Liver (tissue), 9 donors: ENCODE results near the gene CACNA1C. TPM values are rescaled to one million over a fixed set of nuclear protein-coding genes. Genes with fewer than 3 reads are reported as not detected.

ENCODE experiments used
- DNase-seq: peaks from one replicate; pipeline ENCODE4 v3.0.0-alpha.2; 2017; ENCODE audit warnings: low spot score
- H3K27ac ChIP-seq, 2 donors: one replicate each; pipeline ENCODE4 v1.7.0; 2013; ENCODE audit warnings: inconsistent platforms in 2 of 2, low read length in 2 of 2, control low read depth in 1 of 2, low read depth in 1 of 2, mild to moderate bottlenecking in 1 of 2
- H3K27me3 ChIP-seq, 4 donors: one replicate each; pipeline versions ENCODE4 v1.6.1 to v1.7.0; 2013; ENCODE audit warnings: low read length in 3 of 4, inconsistent platforms in 1 of 4, mild to moderate bottlenecking in 1 of 4, moderate library complexity in 1 of 4; ENCODE audit not compliant: control insufficient read depth in 4 of 4, insufficient read depth in 4 of 4
- H3K36me3 ChIP-seq, 4 donors: one replicate each; pipeline versions ENCODE4 v1.6.1 to v1.7.0; 2013; ENCODE audit warnings: low read length in 3 of 4, mild to moderate bottlenecking in 3 of 4, low read depth in 1 of 4, moderate library complexity in 1 of 4; ENCODE audit not compliant: control insufficient read depth in 4 of 4, insufficient read depth in 3 of 4
- H3K4me1 ChIP-seq, 4 donors: one replicate each; pipeline versions ENCODE4 v1.6.1 to v1.7.0; 2013; ENCODE audit warnings: low read length in 3 of 4, mild to moderate bottlenecking in 3 of 4, moderate library complexity in 1 of 4; ENCODE audit not compliant: control insufficient read depth in 4 of 4, insufficient read depth in 4 of 4
- H3K4me3 ChIP-seq, 3 donors: one replicate each; pipeline versions ENCODE4 v1.6.1 to v1.7.0; 2013; ENCODE audit warnings: low read length in 3 of 3, control low read depth in 1 of 3, low read depth in 1 of 3, mild to moderate bottlenecking in 1 of 3
- H3K9ac ChIP-seq, 2 donors: one replicate each; pipeline ENCODE4 v1.7.0; 2013; ENCODE audit warnings: low read length in 2 of 2, mild to moderate bottlenecking in 2 of 2, moderate library complexity in 2 of 2, control low read depth in 1 of 2, low read depth in 1 of 2
- H3K9me3 ChIP-seq, 4 donors: one replicate each; pipeline versions ENCODE4 v1.6.1 to v1.7.0; 2013; ENCODE audit warnings: low read length in 3 of 4; ENCODE audit not compliant: control insufficient read depth in 4 of 4
- CTCF ChIP-seq: fragments of 150-350 bp; IDR thresholded peaks from 2 replicates; pipeline ENCODE4 v1.5.1; 2017; ENCODE audit warnings: improper control_type of control experiment, low read depth, low read length; ENCODE audit not compliant: missing input control
- EGR1 ChIP-seq, 2 donors: IDR thresholded peaks; 2 replicates each; pipeline ENCODE4 v1.6.1; 2016 to 2018; ENCODE audit warnings: antibody characterized with exemption in 2 of 2, low read depth in 2 of 2
- FOXA1 ChIP-seq: IDR thresholded peaks from 2 replicates; pipeline ENCODE4 v1.6.1; 2016; ENCODE audit warnings: antibody characterized with exemption
- FOXA2 ChIP-seq: IDR thresholded peaks from 2 replicates; pipeline ENCODE4 v1.6.1; 2016; ENCODE audit warnings: antibody characterized with exemption
- GABPA ChIP-seq, 2 donors: IDR thresholded peaks in 1 of 2; conservative IDR thresholded peaks in 1 of 2; 2 replicates each; pipeline ENCODE4 v1.6.1; 2016; ENCODE audit warnings: antibody characterized with exemption in 2 of 2, mild to moderate bottlenecking in 1 of 2, moderate library complexity in 1 of 2
- HNF4A ChIP-seq, 2 donors: conservative IDR thresholded peaks; 2 replicates each; pipeline ENCODE4 v1.6.1; 2016; ENCODE audit warnings: antibody characterized with exemption in 2 of 2, mild to moderate bottlenecking in 2 of 2
- HNF4G ChIP-seq: IDR thresholded peaks from 2 replicates; pipeline ENCODE4 v1.6.1; 2016; ENCODE audit warnings: antibody characterized with exemption
- JUND ChIP-seq, 2 donors: IDR thresholded peaks; 2 replicates each; pipeline ENCODE4 v1.6.1; 2016; ENCODE audit warnings: antibody characterized with exemption in 2 of 2
- MAX ChIP-seq: IDR thresholded peaks from 2 replicates; pipeline ENCODE4 v1.6.1; 2016; ENCODE audit warnings: antibody characterized with exemption
- NR2F2 ChIP-seq: IDR thresholded peaks from 2 replicates; pipeline ENCODE4 v1.6.1; 2016; ENCODE audit warnings: antibody characterized with exemption
- RAD21 ChIP-seq, 2 donors: IDR thresholded peaks; 2 replicates each; pipeline ENCODE4 v1.6.1; 2016; ENCODE audit warnings: antibody characterized with exemption in 2 of 2, mild to moderate bottlenecking in 2 of 2
- RXRA ChIP-seq, 2 donors: IDR thresholded peaks; 2 replicates each; pipeline ENCODE4 v1.6.1; 2017 to 2018; ENCODE audit warnings: antibody characterized with exemption in 2 of 2, mild to moderate bottlenecking in 1 of 2
- SP1 ChIP-seq: IDR thresholded peaks from 2 replicates; pipeline ENCODE4 v1.6.1; 2018; ENCODE audit warnings: antibody characterized with exemption, mild to moderate bottlenecking
- TAF1 ChIP-seq: conservative IDR thresholded peaks from 2 replicates; pipeline ENCODE4 v1.6.1; 2016; ENCODE audit warnings: antibody characterized with exemption, mild to moderate bottlenecking
- YY1 ChIP-seq: IDR thresholded peaks from 2 replicates; pipeline ENCODE4 v1.6.1; 2016; ENCODE audit warnings: antibody characterized with exemption, mild to moderate bottlenecking
- WGBS: extraction: QIAGEN DNeasy Blood & Tissue Kit; methylation state at CpG from one replicate; pipeline ENCODE4 v1.1.7; 2013; 5-methylcytosine and 5-hydroxymethylcytosine counted together
- polyA plus RNA-seq, 2 donors: library from polyadenylated mRNA; stranded (reverse) in 1 of 2; unstranded in 1 of 2; fragments of 200-250 nt in 1 of 2; fragments of >200 nt in 1 of 2; fragmentation: Nextera tagmentation in 1 of 2; extraction: Ambion mirVana in 1 of 2; gene quantifications; one replicate each; pipeline versions ENCODE4 v1.2.1 to v1.2.3, GENCODE V29; 2013 to 2015
- total RNA-seq, 2 donors: library from RNA; depleted of rRNA; stranded (reverse); fragments of >200 nt; gene quantifications; one replicate each; pipeline ENCODE4 v1.2.3, GENCODE V29; 2014
- TF ChIP-seq, protein P1 (sequence below): IDR thresholded peaks from 2 replicates; pipeline ENCODE4 v1.6.1; 2016; ENCODE audit warnings: antibody characterized with exemption
- TF ChIP-seq, protein P2 (sequence below): IDR thresholded peaks from 2 replicates; pipeline ENCODE4 v1.6.1; 2016; ENCODE audit warnings: antibody characterized with exemption
- TF ChIP-seq, protein P3 (sequence below): IDR thresholded peaks from 2 replicates; pipeline ENCODE4 v1.6.1; 2016; ENCODE audit warnings: antibody characterized with exemption, mild to moderate bottlenecking
- donor health status: healthy.
- donor health status: healthy.
- donor health status: healthy.
- donor health status: healthy.
- donor health status: healthy.

The CACNA1C gene
- total and polyA plus RNA-seq, 4 donors: 0.23 to 1.9 (median 0.41) TPM

GRCh38 chr12:2332947-2333346 is 280.2 kb downstream of the CACNA1C start:
- 67% methylated on average over 7 of the region's 7 CpGs for WGBS
- no peak for DNase-seq
- no peak overlapping the region for H3K27ac ChIP-seq

GRCh38 chr12:2333491-2334195 is 280.9 kb downstream of the CACNA1C start:
- no peak overlapping the region for H3K4me3 ChIP-seq
- H3K27me3 ChIP-seq: peaks cover 0 to 4% (median 0%) of the 10 kb centered on the region in 4 donors
- WGBS: 81% methylated on average over 7 of the region's 7 CpGs
- TF ChIP-seq HNF4G (no peak), NR2F2 (no peak), CTCF (no peak), JUND (IDR thresholded peaks at IDR 0.05) (no peak), EGR1 (IDR thresholded peaks at IDR 0.05; ENCODE audit: low read depth in 2 of 2) (no peak), FOXA1 (no peak), RAD21 (IDR thresholded peaks at IDR 0.05) (no peak), FOXA2 (no peak), GABPA (IDR thresholded peaks at IDR 0.05 in 1 of 2, conservative IDR thresholded peaks at IDR 0.05 in 1 of 2) (no peak), TAF1 (no peak), SP1 (no peak), HNF4A (conservative IDR thresholded peaks at IDR 0.05) (no peak), MAX (no peak), RXRA (IDR thresholded peaks at IDR 0.05) (no peak), YY1 (no peak)
- TF ChIP-seq, protein P1, sequence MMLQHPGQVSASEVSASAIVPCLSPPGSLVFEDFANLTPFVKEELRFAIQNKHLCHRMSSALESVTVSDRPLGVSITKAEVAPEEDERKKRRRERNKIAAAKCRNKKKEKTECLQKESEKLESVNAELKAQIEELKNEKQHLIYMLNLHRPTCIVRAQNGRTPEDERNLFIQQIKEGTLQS: no peak
- TF ChIP-seq, protein P2, sequence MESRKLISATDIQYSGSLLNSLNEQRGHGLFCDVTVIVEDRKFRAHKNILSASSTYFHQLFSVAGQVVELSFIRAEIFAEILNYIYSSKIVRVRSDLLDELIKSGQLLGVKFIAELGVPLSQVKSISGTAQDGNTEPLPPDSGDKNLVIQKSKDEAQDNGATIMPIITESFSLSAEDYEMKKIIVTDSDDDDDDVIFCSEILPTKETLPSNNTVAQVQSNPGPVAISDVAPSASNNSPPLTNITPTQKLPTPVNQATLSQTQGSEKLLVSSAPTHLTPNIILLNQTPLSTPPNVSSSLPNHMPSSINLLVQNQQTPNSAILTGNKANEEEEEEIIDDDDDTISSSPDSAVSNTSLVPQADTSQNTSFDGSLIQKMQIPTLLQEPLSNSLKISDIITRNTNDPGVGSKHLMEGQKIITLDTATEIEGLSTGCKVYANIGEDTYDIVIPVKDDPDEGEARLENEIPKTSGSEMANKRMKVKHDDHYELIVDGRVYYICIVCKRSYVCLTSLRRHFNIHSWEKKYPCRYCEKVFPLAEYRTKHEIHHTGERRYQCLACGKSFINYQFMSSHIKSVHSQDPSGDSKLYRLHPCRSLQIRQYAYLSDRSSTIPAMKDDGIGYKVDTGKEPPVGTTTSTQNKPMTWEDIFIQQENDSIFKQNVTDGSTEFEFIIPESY: no peak
- TF ChIP-seq, protein P3, sequence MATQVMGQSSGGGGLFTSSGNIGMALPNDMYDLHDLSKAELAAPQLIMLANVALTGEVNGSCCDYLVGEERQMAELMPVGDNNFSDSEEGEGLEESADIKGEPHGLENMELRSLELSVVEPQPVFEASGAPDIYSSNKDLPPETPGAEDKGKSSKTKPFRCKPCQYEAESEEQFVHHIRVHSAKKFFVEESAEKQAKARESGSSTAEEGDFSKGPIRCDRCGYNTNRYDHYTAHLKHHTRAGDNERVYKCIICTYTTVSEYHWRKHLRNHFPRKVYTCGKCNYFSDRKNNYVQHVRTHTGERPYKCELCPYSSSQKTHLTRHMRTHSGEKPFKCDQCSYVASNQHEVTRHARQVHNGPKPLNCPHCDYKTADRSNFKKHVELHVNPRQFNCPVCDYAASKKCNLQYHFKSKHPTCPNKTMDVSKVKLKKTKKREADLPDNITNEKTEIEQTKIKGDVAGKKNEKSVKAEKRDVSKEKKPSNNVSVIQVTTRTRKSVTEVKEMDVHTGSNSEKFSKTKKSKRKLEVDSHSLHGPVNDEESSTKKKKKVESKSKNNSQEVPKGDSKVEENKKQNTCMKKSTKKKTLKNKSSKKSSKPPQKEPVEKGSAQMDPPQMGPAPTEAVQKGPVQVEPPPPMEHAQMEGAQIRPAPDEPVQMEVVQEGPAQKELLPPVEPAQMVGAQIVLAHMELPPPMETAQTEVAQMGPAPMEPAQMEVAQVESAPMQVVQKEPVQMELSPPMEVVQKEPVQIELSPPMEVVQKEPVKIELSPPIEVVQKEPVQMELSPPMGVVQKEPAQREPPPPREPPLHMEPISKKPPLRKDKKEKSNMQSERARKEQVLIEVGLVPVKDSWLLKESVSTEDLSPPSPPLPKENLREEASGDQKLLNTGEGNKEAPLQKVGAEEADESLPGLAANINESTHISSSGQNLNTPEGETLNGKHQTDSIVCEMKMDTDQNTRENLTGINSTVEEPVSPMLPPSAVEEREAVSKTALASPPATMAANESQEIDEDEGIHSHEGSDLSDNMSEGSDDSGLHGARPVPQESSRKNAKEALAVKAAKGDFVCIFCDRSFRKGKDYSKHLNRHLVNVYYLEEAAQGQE: no peak
- H3K27ac ChIP-seq: no peak overlapping the region
- DNase-seq: no peak
- H3K36me3 ChIP-seq: no peaks in the 10 kb centered on the region
- H3K4me1 ChIP-seq: no peaks in the 10 kb centered on the region
- no peaks in the 10 kb centered on the region for H3K9me3 ChIP-seq
- H3K9ac ChIP-seq: no peak overlapping the region

More at GRCh38 chr12:2332947-2333346, 280.2 kb downstream of the CACNA1C start:
- Histone ChIP-seq H3K36me3 (no peaks in the 10 kb centered on the region), H3K9ac (no peak overlapping the region), H3K4me3 (no peak overlapping the region), H3K27me3 (peaks cover 0 to 4% (median 0%) of the 10 kb centered on the region in 4 donors), H3K4me1 (no peaks in the 10 kb centered on the region), H3K9me3 (no peaks in the 10 kb centered on the region)
- TF ChIP-seq TAF1: no peak
